ENCODE data around the gene JAK1. TPM values are rescaled to one million over a fixed set of nuclear protein-coding genes. Genes with fewer than 3 reads are reported as not detected.

JAK1 gene
- total and polyA plus RNA-seq, 2 donors (not counting 3 experiments of a cell fraction or from before 2014, with no cell fraction given): 68.8 to 177 TPM

DNA sequence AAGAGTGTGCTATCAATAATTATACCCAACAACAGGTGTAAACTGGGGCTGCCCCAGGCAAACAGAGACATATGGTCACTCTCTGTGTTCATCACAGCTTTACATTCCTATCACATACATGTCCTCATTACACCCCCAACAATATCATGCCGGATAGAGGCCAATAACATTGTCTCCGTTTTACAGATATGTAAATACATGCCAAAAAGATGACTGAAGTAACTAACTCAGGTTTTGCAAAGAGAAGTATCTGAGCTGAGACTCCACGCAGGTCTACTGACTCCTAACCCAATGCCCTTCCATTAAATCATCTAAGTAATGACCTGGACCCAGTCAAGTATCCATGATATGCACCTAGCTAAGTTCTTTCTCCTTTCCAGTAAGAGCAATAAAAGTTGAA is 55.0 kb downstream of the JAK1 start:
- no TSS peak for BruUV-seq (replicated peaks)
- Histone ChIP-seq H3K9me1 (replicated peaks; ENCODE audit: control insufficient read depth, extremely low read depth, insufficient read depth, low read length) (no peaks in the 10 kb centered on the region), H4K20me1 (replicated peaks; ENCODE audit: control insufficient read depth, extremely low read depth, insufficient read depth, low read length) (peaks cover 3% of the 10 kb centered on the region), H3K4me2 (ENCODE audit: insufficient read depth, low read length) (no peak overlapping the region), H3K79me2 (ENCODE audit: control insufficient read depth, insufficient read depth, low read length) (peaks cover 96% of the 10 kb centered on the region), H3K9ac (replicated peaks; ENCODE audit: extremely low read depth, insufficient read depth, low read length) (no peak overlapping the region), H3K4me3 (replicated peaks in 1 of 3; ENCODE audit: insufficient read depth in 1 of 3, low read depth in 1 of 3, low read length in 3 of 3) (no peak overlapping the region), H3K36me3 (ENCODE audit: control insufficient read depth in 2 of 2, extremely low read depth in 1 of 2, insufficient read depth in 2 of 2, low read length in 2 of 2) (no peaks in the 10 kb centered on the region), H3K9me3 (replicated peaks; ENCODE audit: control insufficient read depth, insufficient read depth, low read length) (no peaks in the 10 kb centered on the region), H3K4me1 (ENCODE audit: control insufficient read depth, extremely low read depth, insufficient read depth, low read length) (peaks cover 17% of the 10 kb centered on the region), H2AFZ (ENCODE audit: low read depth, low read length) (no peak overlapping the region), H3K27ac (ENCODE audit: insufficient read depth, low read depth, low read length) (no peak overlapping the region), H3K27me3 (ENCODE audit: control insufficient read depth in 2 of 2, insufficient read depth in 2 of 2, low read length in 2 of 2) (no peaks in the 10 kb centered on the region)
- DNase-seq (ENCODE audit: low read depth, low spot score): no peak
- no peak for FAIRE-seq
- TF ChIP-seq GATA2 (IDR thresholded peaks at IDR 0.05; ENCODE audit: insufficient read depth, insufficient read length, low read depth, low read length) (no peak), JUN (IDR thresholded peaks at IDR 0.05; ENCODE audit: borderline replicate concordance, insufficient read depth, insufficient read length, low read depth) (no peak), MYC (IDR thresholded peaks at IDR 0.05; ENCODE audit: low read depth, low read length) (no peak)
- ChIA-PET POLR2A (no interaction called here), CTCF (no interaction called here)
- dilution Hi-C loops (cut with MboI; ENCODE audit: extremely low pct_ligation_motif_present, low sequenced_read_pairs): no loop called here
- intact Hi-C loops (cut with micrococcal nuclease): no loop called here

DNA sequence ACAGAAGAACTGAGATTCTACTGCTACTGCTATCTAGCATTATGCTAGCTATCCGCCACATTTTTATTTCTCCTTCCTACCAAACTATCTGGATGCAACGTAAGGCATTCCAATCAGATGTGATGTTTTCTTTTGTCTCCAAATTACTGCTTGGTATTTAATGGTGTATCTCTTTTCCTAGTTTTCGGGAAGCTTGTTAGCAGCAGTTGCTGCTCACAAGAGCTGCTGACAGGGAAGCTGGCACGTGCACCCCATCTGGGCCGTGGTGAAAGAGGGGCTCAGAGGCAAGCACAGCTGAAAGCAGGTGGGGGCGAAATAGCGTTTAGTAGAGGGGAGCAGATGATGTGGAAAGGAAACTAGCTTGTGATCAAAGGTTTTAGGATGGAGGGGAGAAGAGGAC is 57.3 kb downstream of the JAK1 start:
- no peak overlapping the region for H3K4me2 ChIP-seq (ENCODE audit: insufficient read depth, low read length)
- FAIRE-seq (no peak), DNase-seq (ENCODE audit: low read depth, low spot score) (no peak)
- no peaks in the 10 kb centered on the region for H3K9me3 ChIP-seq (replicated peaks; ENCODE audit: control insufficient read depth, insufficient read depth, low read length)
- TF ChIP-seq MYC (IDR thresholded peaks at IDR 0.05; ENCODE audit: low read depth, low read length) (no peak), FOS (IDR thresholded peaks at IDR 0.05; ENCODE audit: borderline replicate concordance, insufficient read depth, low read length) (no peak), GATA2 (IDR thresholded peaks at IDR 0.05; ENCODE audit: insufficient read depth, insufficient read length, low read depth, low read length) (no peak), JUN (IDR thresholded peaks at IDR 0.05; ENCODE audit: borderline replicate concordance, insufficient read depth, insufficient read length, low read depth) (no peak), EZH2 (IDR thresholded peaks at IDR 0.05; ENCODE audit: borderline replicate concordance, low read depth, low read length, severe bottlenecking) (no peak), POLR2AphosphoS5 (IDR thresholded peaks at IDR 0.05; ENCODE audit: insufficient read depth, low read depth, low read length) (no peak), POLR2A (IDR thresholded peaks at IDR 0.05; ENCODE audit: low read depth, low read length) (no peak), CTCF (IDR thresholded peaks at IDR 0.05; ENCODE audit: extremely low read depth in 1 of 2, insufficient read depth in 1 of 2, low read depth in 1 of 2, low read length in 2 of 2) (no peak)
- TF ChIP-seq, protein P1, sequence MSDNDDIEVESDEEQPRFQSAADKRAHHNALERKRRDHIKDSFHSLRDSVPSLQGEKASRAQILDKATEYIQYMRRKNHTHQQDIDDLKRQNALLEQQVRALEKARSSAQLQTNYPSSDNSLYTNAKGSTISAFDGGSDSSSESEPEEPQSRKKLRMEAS (IDR thresholded peaks at IDR 0.05; ENCODE audit: insufficient read depth, insufficient read length): no peak
- peaks cover 97% of the 10 kb centered on the region for H3K79me2 ChIP-seq (ENCODE audit: control insufficient read depth, insufficient read depth, low read length)
- peaks cover 9% of the 10 kb centered on the region for H3K4me1 ChIP-seq (ENCODE audit: control insufficient read depth, extremely low read depth, insufficient read depth, low read length)
- no peaks in the 10 kb centered on the region for H3K27me3 ChIP-seq (ENCODE audit: control insufficient read depth in 2 of 2, insufficient read depth in 2 of 2, low read length in 2 of 2)
- BruUV-seq (replicated peaks): no TSS peak
- intact Hi-C loops (cut with micrococcal nuclease): no loop called here
- POLR2A ChIA-PET: interaction anchor here (1.4 kb wide), 1 partner anchor 11 kb away, joined by 3 read pairs; no protein-coding TSS in a partner anchor
- no peak overlapping the region for H3K9ac ChIP-seq (replicated peaks; ENCODE audit: extremely low read depth, insufficient read depth, low read length)
- H4K20me1 ChIP-seq (replicated peaks; ENCODE audit: control insufficient read depth, extremely low read depth, insufficient read depth, low read length): peaks cover 7% of the 10 kb centered on the region
- no peak overlapping the region for H3K4me3 ChIP-seq (replicated peaks in 1 of 3; ENCODE audit: insufficient read depth in 1 of 3, low read depth in 1 of 3, low read length in 3 of 3)
- H3K9me1 ChIP-seq (replicated peaks; ENCODE audit: control insufficient read depth, extremely low read depth, insufficient read depth, low read length): no peaks in the 10 kb centered on the region
- CTCF ChIA-PET: interaction anchor here (1.2 to 2.2 kb wide), 5 partner anchors 11 to 54 kb away, joined by 4 to 9 read pairs (median 5); no protein-coding TSS in a partner anchor
- H3K36me3 ChIP-seq (ENCODE audit: control insufficient read depth in 2 of 2, extremely low read depth in 1 of 2, insufficient read depth in 2 of 2, low read length in 2 of 2): no peaks in the 10 kb centered on the region
- dilution Hi-C loops (cut with MboI; ENCODE audit: extremely low pct_ligation_motif_present, low sequenced_read_pairs): no loop called here
- no peak overlapping the region for H3K27ac ChIP-seq (ENCODE audit: insufficient read depth, low read depth, low read length)
- H2AFZ ChIP-seq (ENCODE audit: low read depth, low read length): no peak overlapping the region

Data from endothelial cell of umbilical vein (primary cell).